D721Med (cell line): ENCODE data around the gene SLC18A3.

ENCODE experiments used
- DNase-seq: peaks from one replicate; pipeline ENCODE4 v3.0.0; 2011; ENCODE audit warnings: low spot score; ENCODE audit not compliant: insufficient read length
- FAIRE-seq: peaks from 2 replicates; lab custom pipeline; 2011; peaks lifted over from hg19 to GRCh38; lab: Jason Lieb, UNC
- TF ChIP-seq, protein P1 (sequence below): IDR thresholded peaks from 2 replicates; pipeline ENCODE4 v1.5.1; 2012; ENCODE audit warnings: mild to moderate bottlenecking, control low read depth; ENCODE audit not compliant: insufficient read depth; ENCODE audit errors: missing control alignments

SLC18A3 gene

DNA sequence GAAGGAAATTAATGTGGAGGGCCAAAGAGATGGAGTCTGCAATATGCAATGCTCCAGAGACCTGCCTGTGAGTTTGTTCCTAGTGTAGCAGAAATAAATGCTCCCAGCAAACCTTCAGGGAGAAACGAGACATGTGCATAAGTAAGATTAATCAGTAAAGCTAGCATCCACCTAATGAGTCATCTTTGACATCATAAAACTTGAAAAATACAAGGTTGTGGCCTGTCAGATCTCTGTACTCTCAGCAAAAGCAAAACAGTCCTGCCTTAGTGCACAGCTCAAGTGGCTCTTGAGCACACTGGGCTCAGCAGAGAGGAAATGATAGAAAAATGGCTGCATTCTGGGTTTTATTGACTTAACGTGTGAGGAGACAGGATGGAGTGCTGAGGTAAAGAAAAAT, 38.7 kb upstream of the SLC18A3 start:
- DNase-seq (no peak), FAIRE-seq (no peak)
- TF ChIP-seq, protein P1, sequence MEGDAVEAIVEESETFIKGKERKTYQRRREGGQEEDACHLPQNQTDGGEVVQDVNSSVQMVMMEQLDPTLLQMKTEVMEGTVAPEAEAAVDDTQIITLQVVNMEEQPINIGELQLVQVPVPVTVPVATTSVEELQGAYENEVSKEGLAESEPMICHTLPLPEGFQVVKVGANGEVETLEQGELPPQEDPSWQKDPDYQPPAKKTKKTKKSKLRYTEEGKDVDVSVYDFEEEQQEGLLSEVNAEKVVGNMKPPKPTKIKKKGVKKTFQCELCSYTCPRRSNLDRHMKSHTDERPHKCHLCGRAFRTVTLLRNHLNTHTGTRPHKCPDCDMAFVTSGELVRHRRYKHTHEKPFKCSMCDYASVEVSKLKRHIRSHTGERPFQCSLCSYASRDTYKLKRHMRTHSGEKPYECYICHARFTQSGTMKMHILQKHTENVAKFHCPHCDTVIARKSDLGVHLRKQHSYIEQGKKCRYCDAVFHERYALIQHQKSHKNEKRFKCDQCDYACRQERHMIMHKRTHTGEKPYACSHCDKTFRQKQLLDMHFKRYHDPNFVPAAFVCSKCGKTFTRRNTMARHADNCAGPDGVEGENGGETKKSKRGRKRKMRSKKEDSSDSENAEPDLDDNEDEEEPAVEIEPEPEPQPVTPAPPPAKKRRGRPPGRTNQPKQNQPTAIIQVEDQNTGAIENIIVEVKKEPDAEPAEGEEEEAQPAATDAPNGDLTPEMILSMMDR, result no peak

GRCh38 chr10:49572594-49573114, 37.5 kb upstream of the SLC18A3 start:
- no peak for FAIRE-seq
- no peak for DNase-seq
- TF ChIP-seq, protein P1, result no peak

DNA sequence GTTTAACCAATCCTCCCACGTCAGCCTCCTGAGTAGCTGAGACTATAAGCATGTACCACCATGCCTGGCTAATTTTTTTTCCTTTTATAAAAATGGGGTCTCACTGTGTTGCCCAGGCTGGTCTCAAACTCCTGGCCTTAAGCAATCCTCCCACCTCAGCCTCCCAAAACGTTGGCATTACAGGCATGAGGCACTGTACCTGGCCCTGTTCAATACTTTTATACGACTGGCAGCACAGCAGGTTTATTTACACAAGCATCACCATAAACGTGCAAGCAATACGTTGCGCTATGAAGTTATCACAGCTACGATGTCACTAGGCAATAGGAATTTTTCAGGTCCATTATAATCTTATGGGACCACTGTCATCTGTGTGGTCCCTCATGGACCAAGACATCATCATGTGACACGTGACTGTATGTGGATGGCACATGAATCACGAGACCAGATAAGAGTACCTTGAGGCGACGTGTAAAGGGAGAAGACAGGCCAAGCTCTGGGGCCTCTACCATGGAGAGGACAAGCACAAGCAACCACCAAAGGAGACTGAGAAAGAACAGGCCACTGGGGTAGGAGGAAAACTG, 34.5 kb upstream of the SLC18A3 start:
- DNase-seq, result no peak
- TF ChIP-seq, protein P1, result no peak
- FAIRE-seq, result no peak

DNA sequence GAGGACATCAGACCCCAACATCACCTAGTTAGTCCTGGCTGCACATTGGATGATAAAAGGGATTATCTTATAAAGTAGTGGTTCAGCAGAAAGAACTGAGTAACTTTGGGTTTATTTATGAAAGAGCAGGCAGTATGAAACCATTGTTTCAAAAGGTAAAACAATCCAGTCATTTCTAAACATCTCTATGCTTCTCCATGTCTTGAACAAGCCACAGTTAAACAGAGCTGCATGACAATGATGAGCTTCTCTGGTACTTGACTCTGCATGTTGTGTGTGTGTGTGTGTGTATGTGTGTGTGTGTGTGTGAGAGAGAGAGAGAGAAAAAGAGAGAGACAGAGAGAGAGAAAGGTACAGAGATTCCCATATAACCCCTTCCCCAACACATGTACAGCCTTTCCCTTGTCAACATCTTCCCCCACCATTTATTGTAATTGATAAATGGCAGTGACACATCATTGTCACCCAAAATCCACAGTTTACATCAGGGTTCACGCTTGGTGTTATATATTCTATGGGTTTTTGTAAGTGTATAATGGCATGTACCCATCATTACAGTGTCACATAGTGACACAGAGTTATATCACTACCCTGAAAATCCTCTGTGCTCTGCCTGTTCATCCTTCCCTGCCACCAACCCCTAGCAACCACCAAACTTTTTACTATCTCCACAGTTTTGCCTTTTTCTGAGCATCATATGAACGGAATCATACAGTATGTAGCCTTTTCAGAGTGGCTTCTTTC, 32.8 kb upstream of the SLC18A3 start:
- FAIRE-seq (no peak), DNase-seq (no peak)
- TF ChIP-seq, protein P1, result no peak

- no peak for DNase-seq
- TF ChIP-seq, protein P1, result no peak
- FAIRE-seq, result no peak
These were observed 31.7 kb upstream of the SLC18A3 start for GRCh38 chr10:49578392-49578791.

- TF ChIP-seq, protein P1, result no peak
- DNase-seq (no peak), FAIRE-seq (no peak)
These were observed 30.5 kb upstream of the SLC18A3 start for GRCh38 chr10:49579621-49580020.

DNA sequence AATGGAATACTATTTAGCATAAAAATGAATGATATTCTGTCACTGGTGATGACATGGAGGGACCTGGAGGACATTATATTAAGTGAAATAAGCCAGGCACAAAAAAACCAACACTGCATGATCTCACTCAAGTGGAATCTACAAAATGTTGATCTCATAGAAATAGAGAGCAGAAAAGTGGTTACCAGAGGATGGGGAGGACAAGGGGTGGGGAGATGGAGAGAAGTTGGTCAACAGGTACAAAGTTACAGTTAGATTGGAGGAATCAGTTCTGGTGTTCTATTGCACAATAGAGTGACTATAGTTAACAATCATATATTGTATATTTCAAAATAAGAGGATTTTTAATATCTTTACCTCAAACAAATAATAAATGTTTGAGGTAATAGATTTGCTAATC, 24.7 kb upstream of the SLC18A3 start:
- FAIRE-seq (no peak), DNase-seq (no peak)
- TF ChIP-seq, protein P1, result no peak
